ENCODE measurements around the gene MAPK8IP1.
A peak's percentile ranks its signal among the peaks of the same experiment; 100 is the strongest.

Gene MAPK8IP1

DNA sequence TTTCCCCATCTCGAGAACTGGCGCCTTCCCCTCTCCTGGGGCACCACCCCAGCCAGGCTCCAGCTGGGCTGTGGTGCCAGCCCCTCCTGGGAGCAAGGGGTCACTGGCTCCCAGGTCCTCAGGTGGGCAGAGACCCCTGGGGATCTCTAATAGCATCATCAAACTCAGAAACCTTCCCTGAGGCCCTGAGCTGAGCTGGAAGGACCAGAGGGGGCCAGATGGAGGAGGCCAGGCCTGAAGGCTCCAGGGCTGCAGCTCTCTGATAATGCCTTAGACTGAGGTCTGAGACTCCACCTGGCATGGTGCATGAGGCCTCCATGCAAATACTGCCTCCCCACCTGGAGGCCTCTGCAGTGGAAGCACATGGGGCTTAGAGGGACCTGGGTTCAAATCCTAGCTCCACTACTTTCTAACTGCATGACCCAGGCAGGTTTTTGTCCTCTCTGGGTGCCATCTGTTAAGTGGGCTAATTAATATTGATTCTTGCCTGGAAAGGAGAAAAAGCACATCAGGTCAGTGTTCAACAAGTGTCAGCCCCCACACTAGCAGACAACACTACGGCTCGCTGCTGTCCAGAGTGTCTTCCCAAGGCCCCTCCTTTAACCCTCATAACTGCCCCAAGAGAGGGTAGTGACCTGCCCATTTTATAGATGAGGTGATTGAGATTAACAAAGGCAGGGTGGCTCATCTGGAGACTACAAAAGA is 1.5 kb downstream of the MAPK8IP1 start:
- POLR2A ChIA-PET (ENCODE audit: low non-redundant PET) = no interaction called here
- CTCF ChIA-PET = interaction anchor here (0.6 kb wide), 2 partner anchors 44 to 429 kb away, joined by 3 to 4 read pairs; no protein-coding TSS in a partner anchor
- TF ChIP-seq, protein P1, sequence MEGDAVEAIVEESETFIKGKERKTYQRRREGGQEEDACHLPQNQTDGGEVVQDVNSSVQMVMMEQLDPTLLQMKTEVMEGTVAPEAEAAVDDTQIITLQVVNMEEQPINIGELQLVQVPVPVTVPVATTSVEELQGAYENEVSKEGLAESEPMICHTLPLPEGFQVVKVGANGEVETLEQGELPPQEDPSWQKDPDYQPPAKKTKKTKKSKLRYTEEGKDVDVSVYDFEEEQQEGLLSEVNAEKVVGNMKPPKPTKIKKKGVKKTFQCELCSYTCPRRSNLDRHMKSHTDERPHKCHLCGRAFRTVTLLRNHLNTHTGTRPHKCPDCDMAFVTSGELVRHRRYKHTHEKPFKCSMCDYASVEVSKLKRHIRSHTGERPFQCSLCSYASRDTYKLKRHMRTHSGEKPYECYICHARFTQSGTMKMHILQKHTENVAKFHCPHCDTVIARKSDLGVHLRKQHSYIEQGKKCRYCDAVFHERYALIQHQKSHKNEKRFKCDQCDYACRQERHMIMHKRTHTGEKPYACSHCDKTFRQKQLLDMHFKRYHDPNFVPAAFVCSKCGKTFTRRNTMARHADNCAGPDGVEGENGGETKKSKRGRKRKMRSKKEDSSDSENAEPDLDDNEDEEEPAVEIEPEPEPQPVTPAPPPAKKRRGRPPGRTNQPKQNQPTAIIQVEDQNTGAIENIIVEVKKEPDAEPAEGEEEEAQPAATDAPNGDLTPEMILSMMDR (conservative IDR thresholded peaks at IDR 0.05; ENCODE audit: low read depth) = no peak
- no peak for DNase-seq (ENCODE audit: low spot score)
- H3K27ac ChIP-seq = no peak overlapping the region

DNA sequence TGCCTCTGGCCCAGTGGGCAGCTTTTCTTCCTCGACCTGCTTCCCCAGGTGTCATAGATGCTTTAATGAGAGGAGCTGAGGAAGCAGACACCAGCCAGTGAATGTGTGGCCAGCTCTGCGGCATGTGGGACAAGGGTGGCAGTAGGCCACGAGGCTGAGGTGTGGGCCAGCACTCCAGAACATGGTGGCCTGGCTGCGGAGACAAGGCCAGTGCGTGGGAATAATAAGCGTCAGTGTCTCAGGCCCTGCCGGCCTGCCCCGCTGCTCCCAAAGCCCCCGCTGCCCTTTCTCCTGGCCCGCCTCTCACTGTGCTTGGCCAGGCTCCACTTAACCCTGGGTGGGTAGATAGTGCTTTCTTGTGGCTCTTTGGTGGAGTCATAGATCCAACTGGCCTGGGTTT is 2.1 kb downstream of the MAPK8IP1 start:
- TF ChIP-seq, protein P1 (conservative IDR thresholded peaks at IDR 0.05; ENCODE audit: low read depth) = no peak
- ChIA-PET CTCF (interaction anchor here (0.6 kb wide), 1 partner anchor 428 kb away, joined by 3 read pairs; no protein-coding TSS in a partner anchor), POLR2A (ENCODE audit: low non-redundant PET) (no interaction called here)
- DNase-seq (ENCODE audit: low spot score) = no peak
- no peak overlapping the region for H3K27ac ChIP-seq

DNA sequence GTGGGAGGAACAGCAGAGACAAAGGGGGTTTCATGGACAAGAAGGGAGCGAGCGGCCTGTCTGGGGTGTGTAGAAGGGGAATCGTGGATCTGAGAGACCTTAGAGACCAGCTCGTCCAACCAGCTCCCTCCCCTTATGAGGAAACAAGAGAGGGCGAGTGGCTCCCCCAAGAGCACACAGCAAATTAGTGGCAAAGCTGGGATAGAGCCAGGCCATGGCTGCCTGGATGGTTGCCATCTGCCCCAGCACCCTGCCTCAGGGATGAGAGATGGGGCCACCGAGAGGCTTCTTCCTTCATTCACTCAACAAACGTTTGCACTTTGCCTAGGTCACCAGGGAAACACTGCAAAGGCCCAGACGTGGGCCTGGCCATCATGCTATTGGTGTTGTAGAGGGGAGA is 4.1 kb downstream of the MAPK8IP1 start:
- ChIA-PET POLR2A (ENCODE audit: low non-redundant PET) (no interaction called here), CTCF (no interaction called here)
- H3K27ac ChIP-seq = peak overlapping the region; percentile 37
- TF ChIP-seq, protein P1 (conservative IDR thresholded peaks at IDR 0.05; ENCODE audit: low read depth) = no peak
- no peak for DNase-seq (ENCODE audit: low spot score)

DNA sequence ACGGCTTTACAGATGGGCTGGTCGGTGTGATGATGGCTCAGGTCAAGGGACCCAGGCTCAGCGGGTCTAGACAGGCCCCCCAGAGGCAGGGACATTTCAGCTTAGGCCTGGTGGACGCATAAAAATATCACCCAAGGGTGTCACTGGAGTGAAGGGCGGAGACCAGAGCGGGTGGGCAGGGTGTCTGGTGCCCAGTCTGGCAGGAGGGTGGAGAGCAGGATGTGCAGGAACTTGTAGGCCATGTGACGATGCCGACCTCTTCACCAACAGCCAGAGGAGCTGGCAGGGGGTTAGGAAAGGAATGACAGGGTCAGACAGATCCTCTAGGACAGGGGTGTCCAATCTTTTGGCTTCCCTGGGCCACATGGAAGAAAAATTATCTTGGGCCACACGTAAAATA is 4.5 kb downstream of the MAPK8IP1 start:
- H3K27ac ChIP-seq = peak overlapping the region; percentile 37
- ChIA-PET CTCF (no interaction called here), POLR2A (ENCODE audit: low non-redundant PET) (no interaction called here)
- TF ChIP-seq, protein P1 (conservative IDR thresholded peaks at IDR 0.05; ENCODE audit: low read depth) = no peak
- no peak for DNase-seq (ENCODE audit: low spot score)

DNA sequence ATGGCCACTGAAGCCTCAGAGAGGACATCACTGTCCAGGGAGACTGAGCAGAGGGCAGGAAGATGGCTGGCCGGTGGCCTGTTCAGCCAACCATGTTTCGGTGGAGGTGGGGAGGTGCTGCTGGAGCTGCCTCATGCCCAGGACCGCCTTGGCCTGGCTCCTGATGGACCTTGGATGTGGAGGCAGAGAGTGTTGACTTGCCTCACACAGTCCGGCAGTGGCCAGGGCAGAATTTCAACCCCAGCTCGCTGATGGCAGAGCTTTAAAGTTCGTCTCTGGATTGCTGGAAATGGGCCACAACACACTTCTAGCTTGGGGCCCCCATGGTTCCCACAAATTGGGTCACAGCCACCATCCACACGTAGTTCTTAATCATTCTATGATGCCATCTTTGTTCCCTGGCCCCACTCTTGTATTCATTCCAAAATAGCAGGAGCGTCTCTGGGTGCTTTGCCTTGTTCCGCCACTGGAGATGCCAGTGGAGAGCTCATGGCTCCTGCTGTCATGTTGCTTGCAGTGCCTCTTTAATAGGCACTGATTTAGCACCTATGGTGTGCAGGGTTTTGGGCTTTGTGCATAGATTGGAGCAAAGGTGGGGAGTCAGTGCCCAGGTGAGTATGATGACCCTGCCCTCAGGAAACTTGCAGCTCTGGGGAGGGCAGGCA is 5.6 kb downstream of the MAPK8IP1 start:
- TF ChIP-seq, protein P1 (conservative IDR thresholded peaks at IDR 0.05; ENCODE audit: low read depth) = no peak
- ChIA-PET POLR2A (ENCODE audit: low non-redundant PET) (no interaction called here), CTCF (interaction anchor here (0.6 kb wide), 1 partner anchor 79 kb away, joined by 6 read pairs; no protein-coding TSS in a partner anchor)
- no peak overlapping the region for H3K27ac ChIP-seq
- no peak for DNase-seq (ENCODE audit: low spot score)

DNA sequence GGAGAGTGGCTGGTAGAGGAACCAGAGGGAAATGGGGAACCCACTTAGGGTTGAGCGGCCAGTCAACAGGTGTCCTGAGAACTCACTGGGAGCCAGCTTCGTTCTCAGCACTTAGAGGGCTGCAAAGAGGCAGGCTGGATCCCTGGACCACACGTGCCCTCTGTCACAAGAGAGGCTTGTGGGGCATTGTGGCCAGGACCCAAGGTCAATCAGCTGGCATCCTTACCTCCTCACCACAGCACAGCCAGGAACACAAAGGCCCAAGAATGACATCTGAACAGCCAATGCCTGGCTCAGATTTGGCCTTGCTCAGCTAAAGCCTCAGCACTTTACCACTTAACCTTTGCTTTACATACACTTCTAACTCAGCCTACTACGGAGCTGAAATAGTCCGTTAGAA is 7.4 kb downstream of the MAPK8IP1 start:
- ChIA-PET CTCF (interaction anchor here (0.7 kb wide), 1 partner anchor 101 kb away, joined by 4 read pairs; no protein-coding TSS in a partner anchor), POLR2A (ENCODE audit: low non-redundant PET) (no interaction called here)
- no peak overlapping the region for H3K27ac ChIP-seq
- DNase-seq (ENCODE audit: low spot score) = no peak
- TF ChIP-seq, protein P1 (conservative IDR thresholded peaks at IDR 0.05; ENCODE audit: low read depth) = no peak

All from RWPE1 (cell line).